HEK293 (cell line): Measurements from ENCODE around the gene EPDR1.

Experiments used
- RBAK ChIP-seq: fragments of 450-650 bp; formaldehyde crosslinking; IDR thresholded peaks from 2 replicates; pipeline ENCODE4 v1.5.1; 2016; ENCODE audit warnings: missing biosample characterization, missing genetic modification characterization
- REST ChIP-seq: fragments of 450-650 bp; formaldehyde crosslinking; IDR thresholded peaks from 2 replicates; pipeline ENCODE4 v1.5.1; 2016; ENCODE audit warnings: missing biosample characterization, missing genetic modification characterization
- ZNF174 ChIP-seq: fragments of 450-650 bp; formaldehyde crosslinking; IDR thresholded peaks from 2 replicates; pipeline ENCODE4 v1.5.0; 2017; ENCODE audit warnings: missing biosample characterization, mild to moderate bottlenecking, missing genetic modification characterization
- ZNF19 ChIP-seq: fragments of 450-650 bp; formaldehyde crosslinking; IDR thresholded peaks from 2 replicates; pipeline ENCODE4; 2016; ENCODE audit warnings: missing biosample characterization, missing genetic modification characterization, low read depth
- ZNF23 ChIP-seq: fragments of 450-650 bp; formaldehyde crosslinking; IDR thresholded peaks from 2 replicates; pipeline ENCODE4 v1.5.1; 2016; ENCODE audit warnings: missing biosample characterization, missing genetic modification characterization, borderline replicate concordance
- ZNF24 ChIP-seq: fragments of 450-650 bp; formaldehyde crosslinking; IDR thresholded peaks from 2 replicates; pipeline ENCODE4 v1.5.1; 2016; ENCODE audit warnings: missing biosample characterization, missing genetic modification characterization
- ZNF274 ChIP-seq, 2 experiments: fragments of 200-500 bp in 1 of 2; fragments of 450-650 bp in 1 of 2; sonication (Bioruptor generic) in 1 of 2; formaldehyde crosslinking in 1 of 2; IDR thresholded peaks; 2 replicates each; pipeline versions ENCODE4 v1.5.1 to v1.6.1; 2014 to 2016; ENCODE audit warnings: borderline replicate concordance in 1 of 2, inconsistent platforms in 1 of 2, low read length in 1 of 2, missing biosample characterization in 1 of 2, missing genetic modification characterization in 1 of 2
- ZNF529 ChIP-seq: fragments of 450-650 bp; formaldehyde crosslinking; IDR thresholded peaks from 2 replicates; pipeline ENCODE4 v1.5.1; 2017; ENCODE audit warnings: missing genetic modification characterization, missing biosample characterization; ENCODE audit not compliant: insufficient replicate concordance
- ZNF626 ChIP-seq: fragments of 450-650 bp; sonication (Bioruptor Pico); formaldehyde crosslinking; IDR thresholded peaks from 2 replicates; pipeline ENCODE4 v1.5.1; 2018; ENCODE audit warnings: missing biosample characterization, missing genetic modification characterization, inconsistent platforms
- ZNF670 ChIP-seq: fragments of 450-650 bp; formaldehyde crosslinking; IDR thresholded peaks from 2 replicates; pipeline ENCODE4 v1.5.1; 2016; ENCODE audit warnings: missing biosample characterization, missing genetic modification characterization, low read depth
- TF ChIP-seq, protein P1 (sequence below): fragments of 450-650 bp; formaldehyde crosslinking; IDR thresholded peaks from 2 replicates; pipeline ENCODE4 v1.5.1; 2016; ENCODE audit warnings: missing biosample characterization, missing genetic modification characterization

GRCh38 chr7:37916017-37916672 is 4.3 kb upstream of the EPDR1 start:
- TF ChIP-seq ZNF23 (tag by site-specific recombination) (no peak), ZNF529 (tag by site-specific recombination) (no peak), RBAK (tag by site-specific recombination) (no peak), ZNF274 (IDR thresholded peaks at IDR 0.05; ENCODE audit: low read length) (no peak), ZNF274 (tag by site-specific recombination; IDR thresholded peaks at IDR 0.05; ENCODE audit: borderline replicate concordance) (no peak), ZNF19 (no peak), ZNF174 (no peak), REST (no peak), ZNF24 (tag by site-specific recombination) (no peak), ZNF626 (tag by site-specific recombination) (no peak), ZNF670 (tag by site-specific recombination) (no peak)
- TF ChIP-seq, protein P1, sequence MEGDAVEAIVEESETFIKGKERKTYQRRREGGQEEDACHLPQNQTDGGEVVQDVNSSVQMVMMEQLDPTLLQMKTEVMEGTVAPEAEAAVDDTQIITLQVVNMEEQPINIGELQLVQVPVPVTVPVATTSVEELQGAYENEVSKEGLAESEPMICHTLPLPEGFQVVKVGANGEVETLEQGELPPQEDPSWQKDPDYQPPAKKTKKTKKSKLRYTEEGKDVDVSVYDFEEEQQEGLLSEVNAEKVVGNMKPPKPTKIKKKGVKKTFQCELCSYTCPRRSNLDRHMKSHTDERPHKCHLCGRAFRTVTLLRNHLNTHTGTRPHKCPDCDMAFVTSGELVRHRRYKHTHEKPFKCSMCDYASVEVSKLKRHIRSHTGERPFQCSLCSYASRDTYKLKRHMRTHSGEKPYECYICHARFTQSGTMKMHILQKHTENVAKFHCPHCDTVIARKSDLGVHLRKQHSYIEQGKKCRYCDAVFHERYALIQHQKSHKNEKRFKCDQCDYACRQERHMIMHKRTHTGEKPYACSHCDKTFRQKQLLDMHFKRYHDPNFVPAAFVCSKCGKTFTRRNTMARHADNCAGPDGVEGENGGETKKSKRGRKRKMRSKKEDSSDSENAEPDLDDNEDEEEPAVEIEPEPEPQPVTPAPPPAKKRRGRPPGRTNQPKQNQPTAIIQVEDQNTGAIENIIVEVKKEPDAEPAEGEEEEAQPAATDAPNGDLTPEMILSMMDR (tag by site-specific recombination) = peak; percentile 65
